NB4 (cell line): ENCODE data around the gene CTIF.

ENCODE experiments used
- MAX ChIP-seq: IDR thresholded peaks from 2 replicates; pipeline ENCODE4 v1.6.1; 2011; ENCODE audit warnings: low read depth, low read length
- POLR2A ChIP-seq: IDR thresholded peaks from 2 replicates; pipeline ENCODE4 v1.6.1; 2011; ENCODE audit warnings: mild to moderate bottlenecking; ENCODE audit not compliant: insufficient read length; ENCODE audit errors: extremely low read depth
- TF ChIP-seq, protein P1 (sequence below): IDR thresholded peaks from one replicate; pipeline ENCODE4 v1.5.1; 2012; ENCODE audit warnings: low read depth, low read length

GRCh38 chr18:48706731-48707130 lies 167.9 kb downstream of the CTIF start:
- TF ChIP-seq, protein P1, sequence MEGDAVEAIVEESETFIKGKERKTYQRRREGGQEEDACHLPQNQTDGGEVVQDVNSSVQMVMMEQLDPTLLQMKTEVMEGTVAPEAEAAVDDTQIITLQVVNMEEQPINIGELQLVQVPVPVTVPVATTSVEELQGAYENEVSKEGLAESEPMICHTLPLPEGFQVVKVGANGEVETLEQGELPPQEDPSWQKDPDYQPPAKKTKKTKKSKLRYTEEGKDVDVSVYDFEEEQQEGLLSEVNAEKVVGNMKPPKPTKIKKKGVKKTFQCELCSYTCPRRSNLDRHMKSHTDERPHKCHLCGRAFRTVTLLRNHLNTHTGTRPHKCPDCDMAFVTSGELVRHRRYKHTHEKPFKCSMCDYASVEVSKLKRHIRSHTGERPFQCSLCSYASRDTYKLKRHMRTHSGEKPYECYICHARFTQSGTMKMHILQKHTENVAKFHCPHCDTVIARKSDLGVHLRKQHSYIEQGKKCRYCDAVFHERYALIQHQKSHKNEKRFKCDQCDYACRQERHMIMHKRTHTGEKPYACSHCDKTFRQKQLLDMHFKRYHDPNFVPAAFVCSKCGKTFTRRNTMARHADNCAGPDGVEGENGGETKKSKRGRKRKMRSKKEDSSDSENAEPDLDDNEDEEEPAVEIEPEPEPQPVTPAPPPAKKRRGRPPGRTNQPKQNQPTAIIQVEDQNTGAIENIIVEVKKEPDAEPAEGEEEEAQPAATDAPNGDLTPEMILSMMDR = no peak
- TF ChIP-seq POLR2A (no peak), MAX (no peak)
